GM12878 (cell line): Measurements from ENCODE around the gene COL27A1. TPM values are rescaled to one million over a fixed set of nuclear protein-coding genes. Genes with fewer than 3 reads are reported as not detected.

Experiments used
- ATAC-seq: fragments of 200-7000 bp; cut with Tn5 transposase; 3 replicates; pipeline ENCODE4 v1.9.1; 2020; ENCODE audit warnings: mild to moderate bottlenecking, moderate library complexity
- BruUV-seq: library from RNA; stranded (reverse); fragments of 400-500 nt; replicated peaks from 2 replicates; lab custom pipeline; 2021; lab: Mats Ljungman, UMichigan
- CTCF ChIA-PET: fragments of 300-600 bp; sonication (Branson Sonifier 250); formaldehyde crosslinking; extraction: SDS; loops from one replicate; lab custom pipeline; 2021; ENCODE audit warnings: inconsistent platforms; lab: Yijun Ruan, JAX
- POLR2A ChIA-PET: fragments of 350-600 bp; formaldehyde crosslinking; extraction: SDS; loops from one replicate; lab custom pipeline; 2021; ENCODE audit warnings: inconsistent platforms; lab: Charles Lee
- RAD21 ChIA-PET: fragments of 300-600 bp; sonication (Branson Sonifier 250); formaldehyde crosslinking; loops from one replicate; lab custom pipeline; 2023; ENCODE audit warnings: antibody characterized with exemption; ENCODE audit not compliant: unreplicated experiment; lab: Charles Lee
- SMC1A ChIA-PET: fragments of 300-600 bp; sonication (Branson Sonifier 250); formaldehyde crosslinking; loops from one replicate; lab custom pipeline; 2023; ENCODE audit not compliant: unreplicated experiment, uncharacterized antibody; lab: Charles Lee
- DNase-seq: peaks from one replicate; pipeline ENCODE4 v3.0.0-alpha.2; 2011; ENCODE audit warnings: low read depth, low spot score
- FAIRE-seq: peaks from 3 replicates; lab custom pipeline; 2011; peaks lifted over from hg19 to GRCh38; lab: Jason Lieb, UNC
- H2AFZ ChIP-seq: 2 replicates; pipeline ENCODE4 v1.6.0; 2011; ENCODE audit warnings: low read depth, low read length, control low read depth; ENCODE audit not compliant: control insufficient read depth
- H3K27ac ChIP-seq: 2 replicates; pipeline ENCODE4 v1.5.1; 2011; ENCODE audit warnings: control low read depth; ENCODE audit not compliant: control insufficient read depth, insufficient read depth
- H3K27me3 ChIP-seq, 2 experiments: replicated peaks in 1 of 2; 2 replicates each; pipeline versions ENCODE4 v1.6.0 to v1.6.1; 2011; ENCODE audit warnings: low read length in 1 of 2; ENCODE audit not compliant: control insufficient read depth in 2 of 2, insufficient read depth in 2 of 2
- H3K36me3 ChIP-seq, 2 experiments: 2 replicates each; pipeline ENCODE4 v1.5.1; 2011; ENCODE audit warnings: low read length in 1 of 2; ENCODE audit not compliant: control insufficient read depth in 2 of 2, insufficient read depth in 2 of 2
- H3K4me1 ChIP-seq: 2 replicates; pipeline ENCODE4 v1.6.1; 2011; ENCODE audit warnings: mild to moderate bottlenecking, low read length, moderate library complexity, mixed read lengths; ENCODE audit not compliant: control insufficient read depth, insufficient read depth
- H3K4me2 ChIP-seq: 2 replicates; pipeline ENCODE4 v1.6.0; 2011; ENCODE audit warnings: control low read depth; ENCODE audit not compliant: control insufficient read depth, insufficient read depth
- H3K4me3 ChIP-seq: fragments of 200-600 bp; sonication (generic); 2 replicates; pipeline ENCODE4 v1.5.1; 2016
- H3K79me2 ChIP-seq: 2 replicates; pipeline ENCODE4 v1.6.0; 2011; ENCODE audit warnings: low read length; ENCODE audit not compliant: control insufficient read depth, insufficient read depth
- H3K9ac ChIP-seq: 2 replicates; pipeline ENCODE4 v1.8.0; 2011; ENCODE audit warnings: low read length, control low read depth, mixed read lengths; ENCODE audit not compliant: control insufficient read depth, insufficient read depth
- H3K9me3 ChIP-seq: replicated peaks from 3 replicates; pipeline ENCODE4 v1.5.1; 2011; ENCODE audit warnings: mild to moderate bottlenecking, low read length; ENCODE audit not compliant: control insufficient read depth, insufficient read depth
- H4K20me1 ChIP-seq: 2 replicates; pipeline ENCODE4 v1.6.0; 2011; ENCODE audit not compliant: control insufficient read depth, insufficient read depth
- ATF7 ChIP-seq: fragments of 450-650 bp; IDR thresholded peaks from 2 replicates; pipeline ENCODE4 v1.6.1; 2016; ENCODE audit warnings: low read depth, mild to moderate bottlenecking
- HSF1 ChIP-seq: fragments of 150-350 bp; IDR thresholded peaks from 2 replicates; pipeline ENCODE4 v1.6.1; 2014; ENCODE audit warnings: mild to moderate bottlenecking, low read depth, low read length
- IRF3 ChIP-seq: fragments of 450-650 bp; IDR thresholded peaks from 2 replicates; pipeline ENCODE4 v1.6.1; 2014; ENCODE audit warnings: mild to moderate bottlenecking
- KAT2A ChIP-seq: conservative IDR thresholded peaks from 2 replicates; pipeline ENCODE4 v1.6.1; 2011; ENCODE audit warnings: low read depth, low read length; ENCODE audit not compliant: control insufficient read depth
- KLF5 ChIP-seq: fragments of 450-650 bp; IDR thresholded peaks from 2 replicates; pipeline ENCODE4 v1.6.1; 2014; ENCODE audit warnings: mild to moderate bottlenecking; ENCODE audit not compliant: partially characterized antibody
- NFYA ChIP-seq: IDR thresholded peaks from 2 replicates; pipeline ENCODE4 v1.6.1; 2011; ENCODE audit warnings: low read depth, mild to moderate bottlenecking, low read length, improper control_type of control experiment, borderline replicate concordance
- NR2C2 ChIP-seq: IDR thresholded peaks from 2 replicates; pipeline ENCODE4 v1.6.1; 2011; ENCODE audit warnings: borderline replicate concordance, low read depth; ENCODE audit not compliant: control insufficient read depth, insufficient read length
- RAD21 ChIP-seq: IDR thresholded peaks from 2 replicates; pipeline ENCODE4 v1.6.1; 2011; ENCODE audit warnings: mild to moderate bottlenecking, low read depth, low read length, moderate library complexity; ENCODE audit not compliant: insufficient read depth
- WGBS: methylation state at CpG from one replicate; pipeline ENCODE4 v1.1.6; 2016; ENCODE audit warnings: low lambda C conversion rate; ENCODE audit not compliant: insufficient replicate concordance, insufficient coverage; ENCODE audit errors: missing lambda C conversion rate; 5-methylcytosine and 5-hydroxymethylcytosine counted together
- in situ Hi-C: fragments of 300-500 bp; cut with MboI; formaldehyde crosslinking; loops from 9 replicates; pipeline ENCODE4 v1.14.3; 2018; ENCODE audit warnings: mixed read lengths
- intact Hi-C: fragments of 100-400 bp; cut with micrococcal nuclease; formaldehyde crosslinking; loops from one replicate; pipeline ENCODE4 v1.14.2; 2022; ENCODE audit not compliant: unreplicated experiment
- polyA plus RNA-seq, 11 experiments: library from polyadenylated mRNA; depleted of rRNA in 4 of 11; unstranded in 6 of 11; stranded (reverse) in 5 of 11; fragments of >200 nt; fragmentation: Nextera tagmentation in 4 of 11; fragmentation: Illumina TruSeq in 1 of 11; extraction: Ambion mirVana in 4 of 11; extraction: Trizol in 1 of 11; gene quantifications; 1 replicate in 1 of 11; 2 replicates in 10 of 11; pipeline versions ENCODE4 v1.2.1 to v1.2.3, GENCODE V29; 2011 to 2016; ENCODE audit warnings: inconsistent platforms in 2 of 11, missing spikeins in 2 of 11, low read depth in 1 of 11
- total RNA-seq, 4 experiments: library from RNA; depleted of rRNA in 3 of 4; stranded (reverse); fragments of >200 nt in 3 of 4; fragmentation: Illumina TruSeq in 1 of 4; extraction: Trizol in 1 of 4; gene quantifications; 2 replicates each; pipeline versions ENCODE4 v1.2.1 to v1.2.3, GENCODE V29; 2013 to 2021
- TF ChIP-seq, protein P1 (sequence below): fragments of 150-350 bp; IDR thresholded peaks from 2 replicates; pipeline ENCODE4 v1.6.1; 2016; ENCODE audit warnings: low read depth, low read length
- TF ChIP-seq, protein P2 (sequence below): fragments of 450-650 bp; IDR thresholded peaks from 2 replicates; pipeline ENCODE4 v1.6.1; 2017; ENCODE audit warnings: antibody characterized with exemption, mild to moderate bottlenecking, moderate library complexity

Gene COL27A1
- total and polyA plus RNA-seq, 10 of the 15 experiments (the other 5 are each of a cell fraction or from before 2014, with no cell fraction given): 0.10 TPM; not detected in 9

DNA sequence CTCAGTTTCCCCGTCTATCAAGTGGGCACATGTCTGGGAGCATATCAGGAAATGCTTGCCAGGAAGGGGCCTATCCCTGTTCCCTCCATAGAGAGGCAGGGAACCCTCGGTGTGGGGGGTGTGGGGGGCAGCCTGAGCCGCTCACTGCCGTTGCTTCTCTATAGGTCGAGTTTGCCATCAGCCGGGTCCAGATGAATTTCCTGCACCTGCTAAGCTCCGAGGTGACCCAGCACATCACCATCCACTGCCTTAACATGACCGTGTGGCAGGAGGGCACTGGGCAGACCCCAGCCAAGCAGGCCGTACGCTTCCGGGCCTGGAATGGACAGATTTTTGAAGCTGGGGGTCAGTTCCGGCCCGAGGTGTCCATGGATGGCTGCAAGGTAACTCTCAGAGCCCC, 153.8 kb downstream of the COL27A1 start:
- no peak for DNase-seq
- TF ChIP-seq RAD21 (no peak), NFYA (no peak), KAT2A (no peak), IRF3 (no peak), KLF5 (no peak), ATF7 (no peak), HSF1 (no peak), NR2C2 (no peak)
- TF ChIP-seq, protein P1, sequence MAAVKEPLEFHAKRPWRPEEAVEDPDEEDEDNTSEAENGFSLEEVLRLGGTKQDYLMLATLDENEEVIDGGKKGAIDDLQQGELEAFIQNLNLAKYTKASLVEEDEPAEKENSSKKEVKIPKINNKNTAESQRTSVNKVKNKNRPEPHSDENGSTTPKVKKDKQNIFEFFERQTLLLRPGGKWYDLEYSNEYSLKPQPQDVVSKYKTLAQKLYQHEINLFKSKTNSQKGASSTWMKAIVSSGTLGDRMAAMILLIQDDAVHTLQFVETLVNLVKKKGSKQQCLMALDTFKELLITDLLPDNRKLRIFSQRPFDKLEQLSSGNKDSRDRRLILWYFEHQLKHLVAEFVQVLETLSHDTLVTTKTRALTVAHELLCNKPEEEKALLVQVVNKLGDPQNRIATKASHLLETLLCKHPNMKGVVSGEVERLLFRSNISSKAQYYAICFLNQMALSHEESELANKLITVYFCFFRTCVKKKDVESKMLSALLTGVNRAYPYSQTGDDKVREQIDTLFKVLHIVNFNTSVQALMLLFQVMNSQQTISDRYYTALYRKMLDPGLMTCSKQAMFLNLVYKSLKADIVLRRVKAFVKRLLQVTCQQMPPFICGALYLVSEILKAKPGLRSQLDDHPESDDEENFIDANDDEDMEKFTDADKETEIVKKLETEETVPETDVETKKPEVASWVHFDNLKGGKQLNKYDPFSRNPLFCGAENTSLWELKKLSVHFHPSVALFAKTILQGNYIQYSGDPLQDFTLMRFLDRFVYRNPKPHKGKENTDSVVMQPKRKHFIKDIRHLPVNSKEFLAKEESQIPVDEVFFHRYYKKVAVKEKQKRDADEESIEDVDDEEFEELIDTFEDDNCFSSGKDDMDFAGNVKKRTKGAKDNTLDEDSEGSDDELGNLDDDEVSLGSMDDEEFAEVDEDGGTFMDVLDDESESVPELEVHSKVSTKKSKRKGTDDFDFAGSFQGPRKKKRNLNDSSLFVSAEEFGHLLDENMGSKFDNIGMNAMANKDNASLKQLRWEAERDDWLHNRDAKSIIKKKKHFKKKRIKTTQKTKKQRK: no peak
- TF ChIP-seq, protein P2, sequence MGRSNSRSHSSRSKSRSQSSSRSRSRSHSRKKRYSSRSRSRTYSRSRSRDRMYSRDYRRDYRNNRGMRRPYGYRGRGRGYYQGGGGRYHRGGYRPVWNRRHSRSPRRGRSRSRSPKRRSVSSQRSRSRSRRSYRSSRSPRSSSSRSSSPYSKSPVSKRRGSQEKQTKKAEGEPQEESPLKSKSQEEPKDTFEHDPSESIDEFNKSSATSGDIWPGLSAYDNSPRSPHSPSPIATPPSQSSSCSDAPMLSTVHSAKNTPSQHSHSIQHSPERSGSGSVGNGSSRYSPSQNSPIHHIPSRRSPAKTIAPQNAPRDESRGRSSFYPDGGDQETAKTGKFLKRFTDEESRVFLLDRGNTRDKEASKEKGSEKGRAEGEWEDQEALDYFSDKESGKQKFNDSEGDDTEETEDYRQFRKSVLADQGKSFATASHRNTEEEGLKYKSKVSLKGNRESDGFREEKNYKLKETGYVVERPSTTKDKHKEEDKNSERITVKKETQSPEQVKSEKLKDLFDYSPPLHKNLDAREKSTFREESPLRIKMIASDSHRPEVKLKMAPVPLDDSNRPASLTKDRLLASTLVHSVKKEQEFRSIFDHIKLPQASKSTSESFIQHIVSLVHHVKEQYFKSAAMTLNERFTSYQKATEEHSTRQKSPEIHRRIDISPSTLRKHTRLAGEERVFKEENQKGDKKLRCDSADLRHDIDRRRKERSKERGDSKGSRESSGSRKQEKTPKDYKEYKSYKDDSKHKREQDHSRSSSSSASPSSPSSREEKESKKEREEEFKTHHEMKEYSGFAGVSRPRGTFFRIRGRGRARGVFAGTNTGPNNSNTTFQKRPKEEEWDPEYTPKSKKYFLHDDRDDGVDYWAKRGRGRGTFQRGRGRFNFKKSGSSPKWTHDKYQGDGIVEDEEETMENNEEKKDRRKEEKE: no peak
- Histone ChIP-seq H3K36me3 (no peaks in the 10 kb centered on the region), H3K4me2 (no peak overlapping the region), H3K4me1 (no peaks in the 10 kb centered on the region), H4K20me1 (no peaks in the 10 kb centered on the region), H3K27ac (no peak overlapping the region), H3K27me3 (peaks cover 0 to 2% of the 10 kb centered on the region in 2 experiments; a peak in 3 of 4 replicates), H3K4me3 (no peak overlapping the region), H2AFZ (no peak overlapping the region), H3K9me3 (no peaks in the 10 kb centered on the region), H3K79me2 (no peaks in the 10 kb centered on the region), H3K9ac (no peak overlapping the region)
- 11% methylated on average over 13 of the region's 13 CpGs for WGBS
- ChIA-PET RAD21 (interaction anchor here (1.1 kb wide), 1 partner anchor 18 kb away, joined by 4 read pairs; no protein-coding TSS in a partner anchor), CTCF (no interaction called here), POLR2A (no interaction called here), SMC1A (no interaction called here)
- intact Hi-C loops: no loop called here
- no peak for FAIRE-seq
- no peak for ATAC-seq
- BruUV-seq: no TSS peak
- in situ Hi-C loops: no loop called here
